Neutrophil (primary cell): ENCODE measurements around the gene PAFAH2.
"Not testable (repeated sequence)": the region's sequence is repeated elsewhere in the genome, so short reads cannot be mapped to it uniquely, and the experiment has no call there.

Source experiments
- H3K27ac ChIP-seq: fragments of 200-600 bp; sonication (generic); 2 replicates; pipeline ENCODE4 v1.5.1; 2016; ENCODE audit warnings: mild to moderate bottlenecking, moderate library complexity
- H3K27me3 ChIP-seq: fragments of 200-600 bp; sonication (generic); 2 replicates; pipeline ENCODE4 v1.6.0; 2016; ENCODE audit warnings: mild to moderate bottlenecking
- H3K36me3 ChIP-seq: fragments of 200-600 bp; sonication (generic); 2 replicates; pipeline ENCODE4 v1.5.1; 2017
- H3K4me1 ChIP-seq, 2 experiments: fragments of 200-600 bp in 1 of 2; sonication (generic) in 1 of 2; 1 replicate in 1 of 2; 2 replicates in 1 of 2; pipeline versions ENCODE4 v1.5.1 to v1.6.1; 2013 to 2016; ENCODE audit warnings: low read depth in 1 of 2, low read length in 1 of 2, mild to moderate bottlenecking in 1 of 2, moderate library complexity in 1 of 2; ENCODE audit not compliant: control insufficient read depth in 1 of 2, insufficient read depth in 1 of 2
- H3K4me3 ChIP-seq, 2 experiments: fragments of 200-600 bp in 1 of 2; sonication (generic) in 1 of 2; 1 replicate in 1 of 2; 2 replicates in 1 of 2; pipeline ENCODE4 v1.5.1; 2013 to 2016; ENCODE audit warnings: low read depth in 1 of 2, low read length in 1 of 2, mild to moderate bottlenecking in 1 of 2, moderate library complexity in 1 of 2
- H3K9me3 ChIP-seq: fragments of 200-600 bp; sonication (generic); 2 replicates; pipeline ENCODE4 v1.5.1; 2016
- TF ChIP-seq, protein P1 (sequence below): fragments of 200-600 bp; sonication (generic); IDR thresholded peaks from 2 replicates; pipeline ENCODE4 v1.5.1; 2016; ENCODE audit warnings: antibody characterized with exemption

PAFAH2 gene

DNA sequence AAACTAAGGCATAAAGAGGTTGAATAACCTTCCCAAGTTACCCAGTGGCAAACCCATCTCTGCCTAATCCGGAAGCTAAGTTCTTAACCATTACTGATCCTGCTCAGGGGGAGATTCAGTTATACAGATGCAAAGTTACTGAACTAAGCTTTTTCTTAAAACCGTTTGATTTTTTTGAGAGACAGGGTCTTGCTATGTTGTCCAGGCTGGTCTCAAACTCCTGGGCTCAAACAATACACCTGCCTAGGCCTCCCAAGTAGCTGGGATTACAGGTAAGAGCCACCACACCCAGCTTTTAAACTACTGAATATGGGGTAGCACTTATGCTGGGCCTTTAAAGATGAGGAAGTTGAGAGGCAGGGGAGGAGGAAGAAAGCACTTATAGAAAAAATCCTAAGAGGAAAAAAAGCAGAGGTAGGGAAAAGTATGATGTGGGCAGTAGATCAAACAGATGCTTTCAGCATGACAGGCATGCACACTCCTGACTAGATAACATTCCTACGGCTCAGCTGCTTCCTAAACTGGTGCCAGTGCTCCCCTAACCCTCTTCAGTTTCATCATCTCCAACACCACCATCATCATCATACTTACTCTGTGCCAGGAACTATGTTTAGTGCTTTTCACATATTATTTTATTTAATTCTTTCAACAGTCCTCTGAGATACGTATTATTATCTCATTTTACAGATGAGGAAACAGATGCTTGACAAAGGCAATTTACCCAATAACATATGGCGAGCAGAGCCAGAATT, 5.8 kb downstream of the PAFAH2 start:
- peaks cover 44 to 51% of the 10 kb centered on the region in 2 experiments for H3K4me1 ChIP-seq
- H3K27ac ChIP-seq, result peak overlapping the region; percentile 52
- no peaks in the 10 kb centered on the region for H3K36me3 ChIP-seq
- TF ChIP-seq, protein P1, sequence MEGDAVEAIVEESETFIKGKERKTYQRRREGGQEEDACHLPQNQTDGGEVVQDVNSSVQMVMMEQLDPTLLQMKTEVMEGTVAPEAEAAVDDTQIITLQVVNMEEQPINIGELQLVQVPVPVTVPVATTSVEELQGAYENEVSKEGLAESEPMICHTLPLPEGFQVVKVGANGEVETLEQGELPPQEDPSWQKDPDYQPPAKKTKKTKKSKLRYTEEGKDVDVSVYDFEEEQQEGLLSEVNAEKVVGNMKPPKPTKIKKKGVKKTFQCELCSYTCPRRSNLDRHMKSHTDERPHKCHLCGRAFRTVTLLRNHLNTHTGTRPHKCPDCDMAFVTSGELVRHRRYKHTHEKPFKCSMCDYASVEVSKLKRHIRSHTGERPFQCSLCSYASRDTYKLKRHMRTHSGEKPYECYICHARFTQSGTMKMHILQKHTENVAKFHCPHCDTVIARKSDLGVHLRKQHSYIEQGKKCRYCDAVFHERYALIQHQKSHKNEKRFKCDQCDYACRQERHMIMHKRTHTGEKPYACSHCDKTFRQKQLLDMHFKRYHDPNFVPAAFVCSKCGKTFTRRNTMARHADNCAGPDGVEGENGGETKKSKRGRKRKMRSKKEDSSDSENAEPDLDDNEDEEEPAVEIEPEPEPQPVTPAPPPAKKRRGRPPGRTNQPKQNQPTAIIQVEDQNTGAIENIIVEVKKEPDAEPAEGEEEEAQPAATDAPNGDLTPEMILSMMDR, result no peak
- no peaks in the 10 kb centered on the region for H3K9me3 ChIP-seq
- no peaks in the 10 kb centered on the region for H3K27me3 ChIP-seq
- H3K4me3 ChIP-seq, result no peak overlapping the region

DNA sequence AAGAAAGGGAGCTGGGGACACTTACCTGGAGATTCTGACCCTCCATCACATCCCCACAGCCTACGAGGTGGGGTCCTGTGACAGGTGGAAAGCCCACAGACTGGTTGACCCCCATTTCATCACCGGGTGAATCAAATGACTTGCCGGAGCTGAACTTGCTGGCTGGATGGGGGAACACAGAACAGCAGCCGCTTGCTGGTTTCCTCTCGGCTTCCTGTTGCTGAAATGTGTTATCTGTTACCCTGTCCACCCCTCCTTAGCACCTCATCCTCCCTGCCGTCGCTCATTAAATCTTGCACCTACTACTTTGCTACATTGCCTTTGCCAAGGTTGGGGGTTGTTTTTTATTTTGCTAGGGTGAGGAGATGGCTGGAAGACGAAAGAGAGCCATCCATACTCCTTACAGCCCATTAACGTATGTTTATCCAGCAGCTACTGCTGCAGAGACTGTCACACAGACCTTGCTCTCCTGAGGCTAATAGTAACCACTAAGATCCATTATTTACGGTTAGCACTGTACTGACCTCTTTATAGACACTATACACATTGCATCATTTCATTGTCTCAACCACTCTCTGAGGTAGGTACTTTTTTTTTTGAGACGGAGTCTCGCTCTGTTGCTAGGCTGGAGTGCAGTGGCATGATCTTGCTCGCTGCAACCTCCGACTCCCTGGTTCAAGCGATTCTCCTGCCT, 7.0 kb downstream of the PAFAH2 start:
- no peaks in the 10 kb centered on the region for H3K27me3 ChIP-seq
- TF ChIP-seq, protein P1, result no peak
- peaks cover 3% of the 10 kb centered on the region for H3K36me3 ChIP-seq
- no peaks in the 10 kb centered on the region for H3K9me3 ChIP-seq
- H3K27ac ChIP-seq, result peak overlapping the region; percentile 54
- peak overlapping the region; percentile 24 to 38 for H3K4me3 ChIP-seq
- peaks cover 32 to 39% of the 10 kb centered on the region in 2 experiments for H3K4me1 ChIP-seq

DNA sequence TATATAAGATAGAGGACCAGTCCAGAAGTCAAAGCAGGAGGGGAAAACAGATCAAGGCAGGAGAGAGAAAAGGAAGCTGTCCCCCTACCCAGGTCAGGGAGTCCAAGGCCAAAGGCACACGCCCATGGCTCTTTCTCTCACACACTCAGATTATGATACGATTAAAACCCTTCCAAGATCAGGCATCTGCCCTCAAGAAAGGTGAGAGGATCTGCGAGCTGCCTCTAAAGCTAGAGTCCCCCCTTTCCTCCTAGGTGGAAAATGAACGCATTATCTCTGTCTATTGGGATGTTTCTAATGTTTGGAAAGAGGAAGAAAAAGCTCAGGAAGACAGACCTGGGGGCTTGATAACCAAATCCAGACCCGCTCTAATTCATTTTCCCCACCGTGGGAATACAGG, 7.6 kb downstream of the PAFAH2 start:
- TF ChIP-seq, protein P1, result no peak
- H3K27me3 ChIP-seq, result no peaks in the 10 kb centered on the region
- H3K4me1 ChIP-seq, result peaks cover 31 to 36% of the 10 kb centered on the region in 2 experiments
- H3K9me3 ChIP-seq, result no peaks in the 10 kb centered on the region
- peaks cover 7% of the 10 kb centered on the region for H3K36me3 ChIP-seq
- peak overlapping the region; percentile 24 to 38 for H3K4me3 ChIP-seq
- H3K27ac ChIP-seq, result no peak overlapping the region

DNA sequence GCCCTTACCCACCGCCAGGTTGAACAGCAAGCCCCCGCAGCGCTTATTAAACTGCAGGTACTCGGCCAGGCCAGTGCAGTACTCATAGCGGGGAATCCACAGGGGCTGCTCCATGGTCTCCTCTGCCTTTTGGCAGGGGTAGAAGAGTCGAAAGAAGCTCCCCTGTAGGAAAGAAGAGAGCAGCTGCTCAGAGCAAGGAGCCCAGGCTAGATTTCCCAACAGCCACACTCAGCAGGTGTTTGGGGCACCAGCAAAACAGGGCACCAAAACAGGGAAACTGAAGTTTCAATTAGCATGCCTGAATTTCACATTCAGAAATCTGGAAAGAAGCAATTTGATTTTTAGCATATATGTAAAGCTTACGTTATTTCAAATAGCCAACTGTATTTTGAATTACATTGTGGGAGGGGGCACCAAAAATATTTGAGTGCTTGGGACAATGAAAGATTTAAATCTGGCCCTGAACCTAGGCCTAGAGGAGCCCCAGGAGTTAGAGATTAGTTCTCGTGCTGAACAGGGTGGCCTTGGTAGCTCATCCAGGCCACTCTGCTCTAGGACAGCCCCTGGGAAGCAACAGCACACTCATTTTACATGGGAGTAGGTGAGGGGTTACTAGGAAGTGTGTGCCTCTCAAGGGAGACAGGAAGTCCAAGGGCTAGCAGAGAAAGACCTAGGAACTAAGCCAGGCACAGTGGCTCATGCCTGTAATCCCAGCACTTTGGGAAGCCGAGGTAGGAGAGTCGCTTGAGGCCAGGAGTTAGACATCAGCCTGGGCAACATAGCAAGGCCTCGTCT, 8.2 kb downstream of the PAFAH2 start:
- H3K4me1 ChIP-seq, result peaks cover 31 to 36% of the 10 kb centered on the region in 2 experiments
- H3K36me3 ChIP-seq, result peaks cover 7% of the 10 kb centered on the region
- H3K9me3 ChIP-seq, result no peaks in the 10 kb centered on the region
- H3K27me3 ChIP-seq, result no peaks in the 10 kb centered on the region
- no peak overlapping the region for H3K27ac ChIP-seq
- no peak overlapping the region for H3K4me3 ChIP-seq
- TF ChIP-seq, protein P1, result no peak

DNA sequence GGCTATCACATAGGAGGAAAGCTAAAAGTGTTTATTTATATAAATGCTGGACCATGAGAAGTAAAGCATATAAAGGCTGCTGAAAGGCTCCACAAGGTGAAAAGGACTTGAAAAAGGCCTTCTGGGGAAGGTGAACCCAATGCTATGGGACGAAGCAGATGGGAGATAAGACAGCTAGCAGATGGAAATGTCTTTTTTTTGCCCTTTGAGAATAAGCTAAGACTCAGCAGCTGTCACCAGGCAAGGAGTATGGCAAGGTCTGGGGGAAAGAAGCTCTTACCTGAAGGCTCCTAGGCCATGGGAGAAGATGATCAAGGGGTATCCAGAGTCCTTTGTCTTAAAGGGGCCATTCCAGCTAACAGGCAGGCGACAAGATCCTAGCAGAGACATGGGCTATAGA, 9.9 kb downstream of the PAFAH2 start:
- Histone ChIP-seq H3K9me3 (no peaks in the 10 kb centered on the region), H3K4me3 (no peak overlapping the region), H3K4me1 (peaks cover 31 to 36% of the 10 kb centered on the region in 2 experiments), H3K27ac (no peak overlapping the region), H3K36me3 (peaks cover 18% of the 10 kb centered on the region), H3K27me3 (no peaks in the 10 kb centered on the region)
- TF ChIP-seq, protein P1, result no peak

DNA sequence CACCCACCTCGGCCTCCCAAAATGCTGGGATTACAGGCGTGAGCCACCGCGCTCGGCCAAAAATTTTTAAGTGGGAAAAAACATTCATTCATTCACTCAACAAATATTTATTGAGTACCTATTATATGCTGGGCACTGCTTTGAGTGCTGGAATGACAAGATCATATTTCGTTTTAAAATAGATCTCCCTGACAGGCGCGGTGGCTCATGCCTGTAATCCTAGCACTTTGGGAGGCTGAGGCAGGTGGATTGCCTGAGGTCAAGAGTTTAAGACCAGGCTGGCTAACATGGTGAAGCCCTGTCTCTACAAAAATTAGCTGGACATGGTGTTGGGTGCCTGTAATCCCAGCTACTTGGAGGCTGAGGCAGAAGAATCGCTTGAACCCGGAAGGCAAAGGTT, 11.1 kb downstream of the PAFAH2 start:
- H3K27ac ChIP-seq, H3K9me3 ChIP-seq, H3K27me3 ChIP-seq, H3K4me3 ChIP-seq: not testable (repeated sequence)
- peaks cover 21 to 27% of the 10 kb centered on the region in 2 experiments for H3K4me1 ChIP-seq
- H3K36me3 ChIP-seq, result peaks cover 29% of the 10 kb centered on the region
